BE2C (cell line): ENCODE results near the gene TEKTIP1.

Source experiments
- DNase-seq: peaks from one replicate; pipeline ENCODE4 v3.0.0-alpha.2; 2020
- H3K27me3 ChIP-seq: fragments of 250-450 bp; sonication (Bioruptor Pico); 2 replicates; pipeline ENCODE4 v1.5.1; 2020; ENCODE audit warnings: mild to moderate bottlenecking
- H3K36me3 ChIP-seq: fragments of 250-450 bp; sonication (Bioruptor Pico); 2 replicates; pipeline ENCODE4 v1.5.1; 2020; ENCODE audit warnings: mild to moderate bottlenecking
- H3K4me1 ChIP-seq: fragments of 250-450 bp; sonication (Bioruptor Pico); 2 replicates; pipeline ENCODE4 v1.5.1; 2020
- H3K4me3 ChIP-seq: 2 replicates; pipeline ENCODE4 v1.5.1; 2011; ENCODE audit warnings: low read depth, low read length
- H3K9me3 ChIP-seq: fragments of 250-450 bp; sonication (Bioruptor Pico); 2 replicates; pipeline ENCODE4 v1.5.1; 2020
- TF ChIP-seq, protein P1 (sequence below): IDR thresholded peaks from 2 replicates; pipeline ENCODE4 v1.5.1; 2012; ENCODE audit warnings: mild to moderate bottlenecking, low read depth, low read length

Gene TEKTIP1

DNA sequence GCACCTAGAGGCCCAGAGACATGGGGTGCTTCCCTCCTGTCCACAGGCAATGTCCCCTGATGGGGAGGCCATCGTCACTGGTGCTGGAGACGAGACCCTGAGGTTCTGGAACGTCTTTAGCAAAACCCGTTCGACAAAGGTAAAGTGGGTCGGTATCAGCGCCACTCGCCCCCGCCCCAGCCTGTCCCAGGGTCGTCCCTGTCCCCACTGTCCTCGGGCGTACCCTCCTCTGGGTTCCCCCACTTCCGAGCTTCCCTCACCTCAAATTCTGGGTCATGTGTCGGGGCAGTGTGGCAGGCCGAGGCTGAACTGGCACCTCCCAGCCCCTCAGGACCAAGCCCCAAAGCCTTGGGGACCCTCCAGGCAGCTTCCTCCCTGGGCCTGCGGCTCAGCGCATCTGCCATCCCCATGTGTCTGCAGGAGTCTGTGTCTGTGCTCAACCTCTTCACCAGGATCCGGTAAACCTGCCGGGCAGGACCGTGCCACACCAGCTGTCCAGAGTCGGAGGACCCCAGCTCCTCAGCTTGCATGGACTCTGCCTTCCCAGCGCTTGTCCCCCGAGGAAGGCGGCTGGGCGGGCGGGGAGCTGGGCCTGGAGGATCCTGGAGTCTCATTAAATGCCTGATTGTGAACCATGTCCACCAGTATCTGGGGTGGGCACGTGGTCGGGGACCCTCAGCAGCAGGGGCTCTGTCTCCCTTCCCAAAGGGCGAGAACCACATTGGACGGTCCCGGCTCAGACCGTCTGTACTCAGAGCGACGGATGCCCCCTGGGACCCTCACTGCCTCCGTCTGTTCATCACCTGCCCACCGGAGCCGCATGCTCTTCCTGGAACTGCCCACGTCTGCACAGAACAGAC is 4.4 kb upstream of the TEKTIP1 start:
- Histone ChIP-seq H3K36me3 (peaks cover 40% of the 10 kb centered on the region), H3K4me1 (no peaks in the 10 kb centered on the region), H3K27me3 (no peaks in the 10 kb centered on the region), H3K4me3 (no peak overlapping the region), H3K9me3 (no peaks in the 10 kb centered on the region)
- TF ChIP-seq, protein P1, sequence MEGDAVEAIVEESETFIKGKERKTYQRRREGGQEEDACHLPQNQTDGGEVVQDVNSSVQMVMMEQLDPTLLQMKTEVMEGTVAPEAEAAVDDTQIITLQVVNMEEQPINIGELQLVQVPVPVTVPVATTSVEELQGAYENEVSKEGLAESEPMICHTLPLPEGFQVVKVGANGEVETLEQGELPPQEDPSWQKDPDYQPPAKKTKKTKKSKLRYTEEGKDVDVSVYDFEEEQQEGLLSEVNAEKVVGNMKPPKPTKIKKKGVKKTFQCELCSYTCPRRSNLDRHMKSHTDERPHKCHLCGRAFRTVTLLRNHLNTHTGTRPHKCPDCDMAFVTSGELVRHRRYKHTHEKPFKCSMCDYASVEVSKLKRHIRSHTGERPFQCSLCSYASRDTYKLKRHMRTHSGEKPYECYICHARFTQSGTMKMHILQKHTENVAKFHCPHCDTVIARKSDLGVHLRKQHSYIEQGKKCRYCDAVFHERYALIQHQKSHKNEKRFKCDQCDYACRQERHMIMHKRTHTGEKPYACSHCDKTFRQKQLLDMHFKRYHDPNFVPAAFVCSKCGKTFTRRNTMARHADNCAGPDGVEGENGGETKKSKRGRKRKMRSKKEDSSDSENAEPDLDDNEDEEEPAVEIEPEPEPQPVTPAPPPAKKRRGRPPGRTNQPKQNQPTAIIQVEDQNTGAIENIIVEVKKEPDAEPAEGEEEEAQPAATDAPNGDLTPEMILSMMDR, result no peak
- DNase-seq, result no peak

- Histone ChIP-seq H3K36me3 (peaks cover 40% of the 10 kb centered on the region), H3K9me3 (no peaks in the 10 kb centered on the region), H3K27me3 (no peaks in the 10 kb centered on the region), H3K4me1 (no peaks in the 10 kb centered on the region), H3K4me3 (no peak overlapping the region)
- DNase-seq, result no peak
- TF ChIP-seq, protein P1, result no peak
Measured at GRCh38 chr19:3535235-3535535, 3.8 kb upstream of the TEKTIP1 start.

GRCh38 chr19:3535563-3535965 is 3.4 kb upstream of the TEKTIP1 start:
- no peaks in the 10 kb centered on the region for H3K4me1 ChIP-seq
- no peak overlapping the region for H3K4me3 ChIP-seq
- TF ChIP-seq, protein P1, result no peak
- H3K9me3 ChIP-seq, result no peaks in the 10 kb centered on the region
- peak; percentile 8 for DNase-seq
- H3K36me3 ChIP-seq, result peaks cover 40% of the 10 kb centered on the region
- no peaks in the 10 kb centered on the region for H3K27me3 ChIP-seq

DNA sequence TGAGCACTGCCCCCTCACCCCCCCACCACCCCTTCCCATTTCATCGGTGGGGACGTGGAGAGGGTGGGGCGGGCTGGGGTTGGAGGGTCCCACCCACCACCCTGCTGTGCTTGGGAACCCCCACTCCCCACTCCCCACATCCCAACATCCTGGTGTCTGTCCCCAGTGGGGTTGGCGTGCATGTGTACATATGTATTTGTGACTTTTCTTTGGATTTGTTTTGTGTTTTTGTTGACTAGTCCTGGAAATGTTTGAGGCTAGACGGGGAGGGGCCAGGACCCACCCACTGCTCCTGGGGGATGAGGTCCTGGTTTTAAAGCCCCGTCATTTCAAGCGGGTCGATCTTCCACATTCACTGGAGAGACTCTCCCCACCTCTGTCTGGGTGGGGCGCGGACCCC is 3.0 kb upstream of the TEKTIP1 start:
- no peaks in the 10 kb centered on the region for H3K9me3 ChIP-seq
- peaks cover 40% of the 10 kb centered on the region for H3K36me3 ChIP-seq
- no peak overlapping the region for H3K4me3 ChIP-seq
- H3K27me3 ChIP-seq, result no peaks in the 10 kb centered on the region
- TF ChIP-seq, protein P1, result no peak
- H3K4me1 ChIP-seq, result no peaks in the 10 kb centered on the region
- DNase-seq, result no peak

- TF ChIP-seq, protein P1, result no peak
- no peaks in the 10 kb centered on the region for H3K9me3 ChIP-seq
- peaks cover 34% of the 10 kb centered on the region for H3K36me3 ChIP-seq
- H3K27me3 ChIP-seq, result no peaks in the 10 kb centered on the region
- H3K4me1 ChIP-seq, result no peaks in the 10 kb centered on the region
- no peak overlapping the region for H3K4me3 ChIP-seq
- peak; percentile 26 for DNase-seq
Measured at GRCh38 chr19:3536429-3537100, 2.4 kb upstream of the TEKTIP1 start.

DNA sequence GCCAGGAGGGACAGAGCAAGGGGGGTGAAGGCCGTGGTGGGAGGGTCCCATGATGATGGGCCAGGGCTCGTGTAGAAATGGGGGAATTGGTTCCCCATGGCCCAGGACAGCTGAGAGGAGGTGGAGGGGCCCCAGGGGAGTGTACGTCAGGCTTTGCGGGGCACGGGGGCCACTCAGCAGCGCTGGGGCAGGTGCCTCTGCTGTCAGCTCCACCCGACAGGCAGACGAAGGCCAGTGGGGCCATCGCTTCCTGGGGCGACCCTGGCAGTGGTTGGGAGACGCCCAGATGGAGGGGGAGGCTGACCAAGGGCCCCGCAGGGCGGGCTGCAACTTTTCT is 1.9 kb upstream of the TEKTIP1 start:
- H3K36me3 ChIP-seq, result peaks cover 29% of the 10 kb centered on the region
- H3K4me1 ChIP-seq, result no peaks in the 10 kb centered on the region
- DNase-seq, result peak; percentile 16
- TF ChIP-seq, protein P1, result no peak
- H3K4me3 ChIP-seq, result no peak overlapping the region
- no peaks in the 10 kb centered on the region for H3K9me3 ChIP-seq
- no peaks in the 10 kb centered on the region for H3K27me3 ChIP-seq
